Left lung (tissue), 10 donors: ENCODE measurements around the gene BCAS3. TPM values are rescaled to one million over a fixed set of nuclear protein-coding genes. Genes with fewer than 3 reads are reported as not detected.

Experiments used
- ATAC-seq: fragments of 200-7000 bp; cut with Tn5 transposase; one replicate; pipeline ENCODE4 v1.9.1; 2020; ENCODE audit warnings: moderate library complexity
- DNase-seq, 4 donors: peaks; one replicate each; pipeline ENCODE4 v3.0.0-alpha.2; 2013 to 2020
- H3K27ac ChIP-seq, 2 donors: fragments of 200-600 bp; sonication (generic) in 1 of 2; one replicate each; pipeline versions ENCODE4 v1.5.0 to v1.8.0; 2020 to 2021
- H3K27me3 ChIP-seq, 2 donors: fragments of 200-600 bp; sonication (generic) in 1 of 2; one replicate each; pipeline versions ENCODE4 v1.5.0 to v1.8.0; 2020 to 2021
- H3K36me3 ChIP-seq, 2 donors: fragments of 200-600 bp; sonication (generic) in 1 of 2; one replicate each; pipeline versions ENCODE4 v1.5.0 to v1.8.0; 2020 to 2021
- H3K4me1 ChIP-seq, 2 donors: fragments of 200-600 bp; one replicate each; pipeline ENCODE4 v1.8.0; 2021
- H3K4me3 ChIP-seq, 2 donors: fragments of 200-600 bp; sonication (generic) in 1 of 2; one replicate each; pipeline versions ENCODE4 v1.5.0 to v1.8.0; 2020 to 2021; ENCODE audit warnings: mild to moderate bottlenecking in 1 of 2
- H3K9me3 ChIP-seq, 2 donors: fragments of 200-600 bp; sonication (generic) in 1 of 2; one replicate each; pipeline versions ENCODE4 v1.5.0 to v1.8.0; 2020 to 2021
- CTCF ChIP-seq, 2 donors: fragments of 200-600 bp; sonication (generic) in 1 of 2; IDR thresholded peaks; one replicate each; pipeline versions ENCODE4 v1.5.0 to v1.8.0; 2021; ENCODE audit warnings: antibody characterized with exemption in 2 of 2
- intact Hi-C, 2 donors: fragments of 100-400 bp; cut with DNase I; formaldehyde crosslinking; loops; one replicate each; pipeline versions ENCODE4 v1.11.2 to v1.14.2; 2022
- polyA plus RNA-seq, 6 donors: library from polyadenylated mRNA; unstranded; fragments of 120-200 nt; gene quantifications; one replicate each; pipeline ENCODE4 v1.2.1, GENCODE V29; 2013; ENCODE audit not compliant: insufficient read length in 6 of 6
- total RNA-seq, 2 donors: library from RNA; stranded (reverse); fragmentation: NEBNext Ultra II Directional; extraction: Animal tissue kit (Norgen Biotek cat#: 25700); gene quantifications; one replicate each; pipeline ENCODE4 v1.2.1, GENCODE V29; 2021
- donor health status: DM: no; HTN: yes; CAD: no.
- donor health status: DM: no; HTN: no; CAD: no.

The BCAS3 gene
- total and polyA plus RNA-seq, 8 donors: 21.2 to 29.6 (median 28.0) TPM

GRCh38 chr17:61321344-61321743, 643.7 kb downstream of the BCAS3 start:
- Histone ChIP-seq H3K36me3 (no peaks in the 10 kb centered on the region), H3K9me3 (no peaks in the 10 kb centered on the region), H3K27me3 (no peaks in the 10 kb centered on the region), H3K27ac (no peak overlapping the region), H3K4me1 (peaks cover 15 to 18% of the 10 kb centered on the region in 2 donors), H3K4me3 (no peak overlapping the region)
- DNase-seq (no peak), ATAC-seq (no peak)
- no peak for TF ChIP-seq CTCF (IDR thresholded peaks at IDR 0.05)
- intact Hi-C loops: no loop called here

- no peak for ATAC-seq
These were observed 644.8 kb downstream of the BCAS3 start for GRCh38 chr17:61322325-61323002.

GRCh38 chr17:61323003-61323908, 645.6 kb downstream of the BCAS3 start:
- H3K4me3 ChIP-seq: no peak overlapping the region
- no peaks in the 10 kb centered on the region for H3K36me3 ChIP-seq
- H3K9me3 ChIP-seq: no peaks in the 10 kb centered on the region
- TF ChIP-seq CTCF (IDR thresholded peaks at IDR 0.05): no peak
- H3K4me1 ChIP-seq: peaks cover 15 to 18% of the 10 kb centered on the region in 2 donors
- H3K27ac ChIP-seq: peak overlapping the region; percentile 43 to 66
- DNase-seq: peak in 1 of 4 donors; percentile 52
- H3K27me3 ChIP-seq: no peaks in the 10 kb centered on the region
- intact Hi-C loops: no loop called here
- ATAC-seq: peak; percentile 21

More at GRCh38 chr17:61322325-61323002, 644.8 kb downstream of the BCAS3 start:
- no peak for TF ChIP-seq CTCF (IDR thresholded peaks at IDR 0.05)
- Histone ChIP-seq H3K27ac (peak overlapping the region in 1 of 2 donors; percentile 66), H3K36me3 (no peaks in the 10 kb centered on the region), H3K27me3 (no peaks in the 10 kb centered on the region), H3K4me1 (peaks cover 15 to 18% of the 10 kb centered on the region in 2 donors), H3K9me3 (no peaks in the 10 kb centered on the region), H3K4me3 (no peak overlapping the region)
- DNase-seq: no peak
- intact Hi-C loops: no loop called here

- no peak for TF ChIP-seq CTCF (IDR thresholded peaks at IDR 0.05)
- no peaks in the 10 kb centered on the region for H3K9me3 ChIP-seq
- H3K27ac ChIP-seq: peak overlapping the region; percentile 43 to 66
- no peak overlapping the region for H3K4me3 ChIP-seq
- intact Hi-C loops: no loop called here
- H3K4me1 ChIP-seq: peaks cover 15 to 18% of the 10 kb centered on the region in 2 donors
- H3K27me3 ChIP-seq: no peaks in the 10 kb centered on the region
- ATAC-seq (peak; percentile 21), DNase-seq (no peak)
- no peaks in the 10 kb centered on the region for H3K36me3 ChIP-seq
These were observed 646.5 kb downstream of the BCAS3 start for GRCh38 chr17:61323909-61324868.
